K562 (cell line): ENCODE results near the gene ATF5. TPM values are rescaled to one million over a fixed set of nuclear protein-coding genes. Genes with fewer than 3 reads are reported as not detected.

Source experiments
- DDX20 ChIP-seq: fragments of 450-650 bp; IDR thresholded peaks from 2 replicates; pipeline ENCODE4 v1.6.1; 2016; ENCODE audit warnings: missing genetic modification characterization, low read depth, mild to moderate bottlenecking, missing compliant biosample characterization, moderate library complexity
- ELK3 ChIP-seq: fragments of 450-650 bp; formaldehyde crosslinking; IDR thresholded peaks from 2 replicates; pipeline ENCODE4 v1.4.0; 2020; ENCODE audit warnings: mild to moderate bottlenecking
- NR2C1 ChIP-seq, 2 experiments: fragments of 450-650 bp; IDR thresholded peaks; 2 replicates each; pipeline ENCODE4 v1.6.1; 2017; ENCODE audit warnings: mild to moderate bottlenecking in 2 of 2, antibody characterized with exemption in 1 of 2, inconsistent platforms in 1 of 2, missing compliant biosample characterization in 1 of 2, missing genetic modification characterization in 1 of 2
- XRCC5 ChIP-seq: fragments of 200-400 bp; formaldehyde crosslinking; IDR thresholded peaks from 2 replicates; pipeline ENCODE4 v1.6.1; 2017; ENCODE audit warnings: low read depth, mild to moderate bottlenecking, low read length
- ZBTB40 ChIP-seq, 2 experiments: fragments of 450-650 bp in 1 of 2; sonication (generic) in 1 of 2; formaldehyde crosslinking in 1 of 2; IDR thresholded peaks; 2 replicates each; pipeline versions ENCODE4 v1.7.1 to v1.9.0; 2016 to 2022; ENCODE audit warnings: inconsistent platforms in 1 of 2, mild to moderate bottlenecking in 1 of 2, missing genetic modification reagents in 1 of 2
- polyA plus RNA-seq, 8 experiments: library from polyadenylated mRNA; depleted of rRNA in 4 of 8; stranded (reverse) in 5 of 8; unstranded in 3 of 8; fragments of >200 nt; fragmentation: Nextera tagmentation in 2 of 8; fragmentation: Illumina TruSeq in 1 of 8; extraction: Ambion mirVana in 2 of 8; extraction: Trizol in 1 of 8; gene quantifications; 2 replicates each; pipeline versions ENCODE4 v1.2.1 to v1.2.3, GENCODE V29; 2011 to 2014; ENCODE audit warnings: inconsistent platforms in 1 of 8, missing spikeins in 1 of 8
- total RNA-seq, 7 experiments: library from RNA; depleted of rRNA in 6 of 7; stranded (reverse); fragments of >200 nt in 6 of 7; fragmentation: Illumina TruSeq in 2 of 7; extraction: Trizol in 2 of 7; gene quantifications; 2 replicates each; pipeline versions ENCODE4 v1.2.1 to v1.2.3, GENCODE V29; 2011 to 2021; ENCODE audit warnings: low replicate concordance in 1 of 7
- TF ChIP-seq, protein P1 (sequence below): fragments of 450-650 bp; IDR thresholded peaks from 2 replicates; pipeline ENCODE4 v1.6.1; 2017; ENCODE audit warnings: antibody characterized with exemption
- TF ChIP-seq, protein P2 (sequence below): conservative IDR thresholded peaks from 2 replicates; pipeline ENCODE4 v1.6.1; 2011; ENCODE audit warnings: low read depth, mild to moderate bottlenecking, low read length; ENCODE audit not compliant: control insufficient read depth

The ATF5 gene
- total and polyA plus RNA-seq, 9 of the 15 experiments (the other 6 are each of a cell fraction or from before 2014, with no cell fraction given) = 3.0 to 57.6 (median 11.1) TPM

- TF ChIP-seq ZBTB40 (IDR thresholded peaks at IDR 0.05) (peak; percentile 9; the same call in 1 of the 2 replicates), ZBTB40 (CRISPR knock-in tag; IDR thresholded peaks at IDR 0.05) (0 out of 2 replicates have a peak, but pooled peaks have one; percentile 18), NR2C1 (IDR thresholded peaks at IDR 0.05) (no peak), NR2C1 (tag; IDR thresholded peaks at IDR 0.05) (no peak), XRCC5 (no peak), ELK3 (CRISPR knock-in tag) (0 out of 2 replicates have a peak, but pooled peaks have one; percentile 20), DDX20 (tag) (no peak)
- TF ChIP-seq, protein P1, sequence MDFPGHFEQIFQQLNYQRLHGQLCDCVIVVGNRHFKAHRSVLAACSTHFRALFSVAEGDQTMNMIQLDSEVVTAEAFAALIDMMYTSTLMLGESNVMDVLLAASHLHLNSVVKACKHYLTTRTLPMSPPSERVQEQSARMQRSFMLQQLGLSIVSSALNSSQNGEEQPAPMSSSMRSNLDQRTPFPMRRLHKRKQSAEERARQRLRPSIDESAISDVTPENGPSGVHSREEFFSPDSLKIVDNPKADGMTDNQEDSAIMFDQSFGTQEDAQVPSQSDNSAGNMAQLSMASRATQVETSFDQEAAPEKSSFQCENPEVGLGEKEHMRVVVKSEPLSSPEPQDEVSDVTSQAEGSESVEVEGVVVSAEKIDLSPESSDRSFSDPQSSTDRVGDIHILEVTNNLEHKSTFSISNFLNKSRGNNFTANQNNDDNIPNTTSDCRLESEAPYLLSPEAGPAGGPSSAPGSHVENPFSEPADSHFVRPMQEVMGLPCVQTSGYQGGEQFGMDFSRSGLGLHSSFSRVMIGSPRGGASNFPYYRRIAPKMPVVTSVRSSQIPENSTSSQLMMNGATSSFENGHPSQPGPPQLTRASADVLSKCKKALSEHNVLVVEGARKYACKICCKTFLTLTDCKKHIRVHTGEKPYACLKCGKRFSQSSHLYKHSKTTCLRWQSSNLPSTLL = no peak
- TF ChIP-seq, protein P2, sequence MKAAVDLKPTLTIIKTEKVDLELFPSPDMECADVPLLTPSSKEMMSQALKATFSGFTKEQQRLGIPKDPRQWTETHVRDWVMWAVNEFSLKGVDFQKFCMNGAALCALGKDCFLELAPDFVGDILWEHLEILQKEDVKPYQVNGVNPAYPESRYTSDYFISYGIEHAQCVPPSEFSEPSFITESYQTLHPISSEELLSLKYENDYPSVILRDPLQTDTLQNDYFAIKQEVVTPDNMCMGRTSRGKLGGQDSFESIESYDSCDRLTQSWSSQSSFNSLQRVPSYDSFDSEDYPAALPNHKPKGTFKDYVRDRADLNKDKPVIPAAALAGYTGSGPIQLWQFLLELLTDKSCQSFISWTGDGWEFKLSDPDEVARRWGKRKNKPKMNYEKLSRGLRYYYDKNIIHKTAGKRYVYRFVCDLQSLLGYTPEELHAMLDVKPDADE = 0 out of 2 replicates have a peak, but pooled peaks have one; percentile 54
Observed at GRCh38 chr19:49929611-49930482, 842 bp downstream of the ATF5 start (continued).
